Nephron progenitor cell (in vitro differentiated cells): ENCODE measurements around the gene DNAAF5.

ENCODE experiments used
- DNase-seq: peaks from one replicate; pipeline ENCODE4 v3.0.0; 2021
- H3K27ac Mint-ChIP-seq: 2 replicates; pipeline ENCODE4 v1.8.0; 2021; ENCODE audit warnings: mild to moderate bottlenecking, moderate library complexity, mixed read lengths
- H3K27me3 Mint-ChIP-seq: 2 replicates; pipeline ENCODE4 v1.8.0; 2021; ENCODE audit warnings: mild to moderate bottlenecking, low read depth, mixed read lengths; ENCODE audit not compliant: poor library complexity
- H3K36me3 Mint-ChIP-seq: 2 replicates; pipeline ENCODE4 v1.8.0; 2021; ENCODE audit warnings: low read depth, mixed read lengths
- H3K4me1 Mint-ChIP-seq: 2 replicates; pipeline ENCODE4 v1.8.0; 2021; ENCODE audit warnings: mixed read lengths
- H3K4me3 Mint-ChIP-seq: 2 replicates; pipeline ENCODE4 v1.8.0; 2021; ENCODE audit warnings: mild to moderate bottlenecking, moderate library complexity, mixed read lengths
- H3K9me3 Mint-ChIP-seq: 2 replicates; pipeline ENCODE4 v1.8.0; 2021; ENCODE audit warnings: mild to moderate bottlenecking, moderate library complexity, mixed read lengths
- TF ChIP-seq, protein P1 (sequence below): fragments of 200-600 bp; sonication (generic); IDR thresholded peaks from 2 replicates; pipeline ENCODE4 v1.5.0; 2021; ENCODE audit warnings: antibody characterized with exemption

The DNAAF5 gene

DNA sequence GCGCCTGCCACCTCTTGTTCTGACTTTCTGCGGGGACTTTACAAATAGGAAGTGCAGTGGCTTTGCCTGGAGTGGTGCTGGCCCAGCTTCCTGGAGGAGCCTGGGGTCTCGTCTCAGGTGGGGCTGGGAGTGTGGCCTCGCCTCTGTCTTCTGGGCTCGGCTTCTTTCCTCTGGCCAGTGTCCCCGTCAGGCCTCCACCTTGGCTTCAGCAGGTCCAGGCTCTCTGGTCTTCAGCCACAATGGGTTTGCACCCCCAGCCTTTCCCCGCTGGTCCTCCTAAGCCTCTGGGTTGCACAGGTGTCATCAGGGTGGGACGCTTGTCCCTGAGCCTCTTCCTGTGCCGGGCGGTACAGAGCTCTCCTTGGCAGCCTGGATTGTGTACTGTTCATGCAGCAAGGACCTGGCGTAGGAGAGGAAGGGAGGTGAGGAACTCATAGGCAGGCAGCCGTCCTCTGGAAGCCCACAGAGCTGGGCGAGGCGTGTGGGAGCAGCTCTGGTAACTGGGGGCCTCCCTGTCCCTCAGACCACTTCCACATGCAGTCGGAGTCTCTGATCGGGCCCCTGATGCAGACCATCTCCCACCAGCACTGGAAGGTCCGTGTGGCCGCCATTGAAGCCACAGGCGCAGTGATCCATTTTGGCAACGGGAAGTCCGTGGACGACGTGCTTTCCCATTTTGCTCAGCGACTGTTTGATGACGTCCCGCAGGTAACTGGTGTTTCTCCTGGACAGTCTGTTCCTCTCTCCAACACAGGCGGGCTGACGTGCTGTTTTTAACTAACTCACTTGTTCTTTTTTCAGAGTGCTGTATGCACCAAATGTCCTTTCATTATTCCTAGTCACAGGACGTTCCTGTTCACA lies 2.9 kb downstream of the DNAAF5 start:
- Mint-ChIP-seq H3K27ac (peak overlapping the region; percentile 26), H3K9me3 (peaks cover 18% of the 10 kb centered on the region), H3K27me3 (peaks cover 3% of the 10 kb centered on the region), H3K4me1 (peaks cover 26% of the 10 kb centered on the region), H3K36me3 (peaks cover 37% of the 10 kb centered on the region), H3K4me3 (peak overlapping the region; percentile 49)
- TF ChIP-seq, protein P1, sequence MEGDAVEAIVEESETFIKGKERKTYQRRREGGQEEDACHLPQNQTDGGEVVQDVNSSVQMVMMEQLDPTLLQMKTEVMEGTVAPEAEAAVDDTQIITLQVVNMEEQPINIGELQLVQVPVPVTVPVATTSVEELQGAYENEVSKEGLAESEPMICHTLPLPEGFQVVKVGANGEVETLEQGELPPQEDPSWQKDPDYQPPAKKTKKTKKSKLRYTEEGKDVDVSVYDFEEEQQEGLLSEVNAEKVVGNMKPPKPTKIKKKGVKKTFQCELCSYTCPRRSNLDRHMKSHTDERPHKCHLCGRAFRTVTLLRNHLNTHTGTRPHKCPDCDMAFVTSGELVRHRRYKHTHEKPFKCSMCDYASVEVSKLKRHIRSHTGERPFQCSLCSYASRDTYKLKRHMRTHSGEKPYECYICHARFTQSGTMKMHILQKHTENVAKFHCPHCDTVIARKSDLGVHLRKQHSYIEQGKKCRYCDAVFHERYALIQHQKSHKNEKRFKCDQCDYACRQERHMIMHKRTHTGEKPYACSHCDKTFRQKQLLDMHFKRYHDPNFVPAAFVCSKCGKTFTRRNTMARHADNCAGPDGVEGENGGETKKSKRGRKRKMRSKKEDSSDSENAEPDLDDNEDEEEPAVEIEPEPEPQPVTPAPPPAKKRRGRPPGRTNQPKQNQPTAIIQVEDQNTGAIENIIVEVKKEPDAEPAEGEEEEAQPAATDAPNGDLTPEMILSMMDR, result no peak
- DNase-seq, result no peak

DNA sequence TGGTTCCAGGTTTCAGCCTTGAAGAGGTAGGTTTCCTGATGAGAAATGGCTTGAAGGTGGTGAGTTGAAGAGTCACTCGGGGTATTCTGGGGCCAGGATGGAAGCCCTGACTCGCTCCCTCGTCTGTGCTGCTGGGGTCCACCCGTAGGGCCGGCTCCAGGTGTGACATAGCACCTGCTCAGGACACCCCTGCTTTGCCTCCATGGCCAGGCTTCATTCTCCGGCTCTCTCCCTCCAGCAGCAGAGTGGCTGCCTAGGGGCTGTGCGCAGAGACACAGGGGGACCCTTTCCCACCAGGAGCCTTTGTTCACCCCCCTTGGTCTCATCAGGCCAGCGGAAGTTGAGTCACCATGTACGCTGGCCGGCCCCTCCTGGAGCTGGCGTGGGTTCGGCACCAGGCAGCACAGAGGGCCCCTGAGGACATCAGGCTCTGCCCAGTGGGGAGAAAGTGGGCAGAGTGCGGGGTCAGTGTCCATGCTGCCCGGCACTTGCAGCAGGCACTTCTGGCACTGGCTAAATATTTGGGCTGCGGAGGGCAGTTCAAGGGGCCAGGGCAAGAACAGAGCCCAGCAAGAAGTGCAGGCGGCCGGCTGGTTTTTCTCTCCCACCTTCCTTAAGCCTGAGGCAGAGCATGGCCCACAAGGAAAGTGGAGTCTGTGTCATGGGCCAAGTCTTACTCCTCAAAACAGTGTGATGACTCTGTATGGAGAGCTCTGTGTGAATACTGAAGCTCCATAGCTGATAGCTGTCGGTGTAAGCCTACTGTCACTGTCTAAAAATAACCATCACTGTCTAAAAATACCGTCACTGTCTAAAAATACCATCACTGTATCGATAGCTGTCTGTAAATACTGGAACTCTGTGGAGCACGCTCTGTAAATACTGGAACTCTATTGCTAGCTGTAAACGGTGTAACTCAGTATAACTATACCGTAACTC lies 4.3 kb downstream of the DNAAF5 start:
- TF ChIP-seq, protein P1, result no peak
- DNase-seq, result no peak
- H3K27me3 Mint-ChIP-seq, result no peaks in the 10 kb centered on the region
- H3K36me3 Mint-ChIP-seq, result peaks cover 23% of the 10 kb centered on the region
- H3K4me3 Mint-ChIP-seq, result no peak overlapping the region
- H3K4me1 Mint-ChIP-seq, result peaks cover 24% of the 10 kb centered on the region
- H3K27ac Mint-ChIP-seq, result peak overlapping the region; percentile 17
- H3K9me3 Mint-ChIP-seq, result peaks cover 4% of the 10 kb centered on the region

DNA sequence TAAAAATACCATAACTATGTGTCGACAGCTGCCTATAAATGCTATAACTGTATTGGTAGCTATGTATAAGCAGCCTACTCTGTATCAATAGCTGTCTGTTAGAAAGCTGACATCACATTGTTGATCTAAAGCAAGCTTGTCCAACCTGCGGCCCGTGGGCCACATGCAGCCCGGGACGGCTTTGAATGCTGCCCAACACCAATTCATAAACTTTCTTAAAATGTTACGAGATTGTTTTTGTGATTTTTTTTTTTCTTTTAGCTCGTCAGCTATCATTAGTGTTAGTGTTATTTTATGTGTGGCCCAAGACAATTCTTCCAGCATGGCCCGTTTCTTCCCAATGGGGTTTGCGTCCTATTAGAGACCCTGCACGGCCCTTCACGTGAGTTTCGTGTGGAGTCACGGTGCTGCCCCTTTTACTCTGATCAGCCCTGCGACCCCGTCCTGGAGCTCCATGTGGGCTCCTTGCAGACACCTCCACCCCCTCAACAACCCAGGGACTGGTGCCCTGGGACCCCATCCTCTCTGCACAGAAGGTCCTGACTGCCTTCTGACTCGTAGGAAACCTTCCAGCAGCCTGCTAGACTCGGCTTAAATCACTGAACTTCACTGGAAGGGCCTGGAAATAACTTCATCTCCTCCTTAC lies 5.1 kb downstream of the DNAAF5 start:
- H3K27ac Mint-ChIP-seq, result no peak overlapping the region
- no peak for DNase-seq
- no peaks in the 10 kb centered on the region for H3K9me3 Mint-ChIP-seq
- no peak overlapping the region for H3K4me3 Mint-ChIP-seq
- peaks cover 20% of the 10 kb centered on the region for H3K36me3 Mint-ChIP-seq
- peaks cover 19% of the 10 kb centered on the region for H3K4me1 Mint-ChIP-seq
- no peaks in the 10 kb centered on the region for H3K27me3 Mint-ChIP-seq
- TF ChIP-seq, protein P1, result no peak

GRCh38 chr7:732094-732541 lies 5.6 kb downstream of the DNAAF5 start:
- no peak overlapping the region for H3K4me3 Mint-ChIP-seq
- H3K27ac Mint-ChIP-seq, result no peak overlapping the region
- TF ChIP-seq, protein P1, result no peak
- peaks cover 20% of the 10 kb centered on the region for H3K36me3 Mint-ChIP-seq
- no peaks in the 10 kb centered on the region for H3K27me3 Mint-ChIP-seq
- H3K9me3 Mint-ChIP-seq, result no peaks in the 10 kb centered on the region
- no peak for DNase-seq
- peaks cover 19% of the 10 kb centered on the region for H3K4me1 Mint-ChIP-seq

DNA sequence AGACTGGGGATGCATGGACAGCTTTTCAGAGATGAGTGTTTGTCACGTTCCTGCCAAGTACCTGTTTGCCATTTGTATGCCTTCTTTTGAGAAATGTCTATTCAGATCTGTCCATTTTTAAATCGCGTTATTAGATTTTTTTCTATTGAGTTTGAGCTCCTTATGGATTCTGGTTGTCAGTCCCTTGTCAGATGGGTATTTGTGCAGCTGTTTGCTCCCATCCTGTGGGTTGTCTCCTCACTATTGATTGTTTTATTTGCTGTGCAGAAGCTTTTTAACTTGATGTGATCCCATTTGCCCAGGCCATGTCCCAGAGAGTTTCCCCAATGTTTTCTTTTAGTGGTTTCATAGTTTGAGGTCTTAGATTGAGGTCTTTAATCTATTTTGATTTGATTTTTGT lies 6.1 kb downstream of the DNAAF5 start:
- Mint-ChIP-seq H3K9me3 (no peaks in the 10 kb centered on the region), H3K27me3 (no peaks in the 10 kb centered on the region), H3K4me1 (peaks cover 21% of the 10 kb centered on the region), H3K27ac (no peak overlapping the region), H3K36me3 (peaks cover 24% of the 10 kb centered on the region), H3K4me3 (no peak overlapping the region)
- TF ChIP-seq, protein P1, result no peak
- no peak for DNase-seq
